Measurements from ENCODE around the gene TIFAB. TPM values are rescaled to one million over a fixed set of nuclear protein-coding genes. Genes with fewer than 3 reads are reported as not detected.
A peak's percentile ranks its signal among the peaks of the same experiment; 100 is the strongest.

TIFAB gene
- total RNA-seq, 1 donor from 2014 or later: not detected

GRCh38 chr5:135398855-135399793 lies 53.0 kb downstream of the TIFAB start, which contains the start of gene MACROH2A1:
Gene MACROH2A1, minus strand, starts transcription at chr5:135399231. Its CDS starts 10,138 bp downstream, at chr5:135389093.
- Histone ChIP-seq H3K4me3 (ENCODE audit: low read depth, low read length) (peak within 1 kb of the TSS; percentile 75), H3K27me3 (ENCODE audit: control insufficient read depth, insufficient read depth, low read length) (no peaks in the 10 kb centered on the region), H3K36me3 (ENCODE audit: control insufficient read depth, insufficient read depth, low read length) (no peaks in the 10 kb centered on the region)
- no peak for FAIRE-seq
- TF ChIP-seq CTCF (IDR thresholded peaks at IDR 0.05; ENCODE audit: insufficient read depth, low read length, severe bottlenecking): no peak
- peak; percentile 51 for DNase-seq (ENCODE audit: low read depth)

GRCh38 chr5:135398160-135398854 lies 53.8 kb downstream of the TIFAB start:
- DNase-seq (ENCODE audit: low read depth): peak; percentile 37
- no peak for FAIRE-seq
- H3K4me3 ChIP-seq (ENCODE audit: low read depth, low read length): peak overlapping the region; percentile 75
- H3K27me3 ChIP-seq (ENCODE audit: control insufficient read depth, insufficient read depth, low read length): no peaks in the 10 kb centered on the region
- H3K36me3 ChIP-seq (ENCODE audit: control insufficient read depth, insufficient read depth, low read length): peaks cover 2% of the 10 kb centered on the region
- TF ChIP-seq CTCF (IDR thresholded peaks at IDR 0.05; ENCODE audit: insufficient read depth, low read length, severe bottlenecking): no peak

Other genes starting within 250 kb of the TIFAB start
- 235 and 257 TPM in 2 replicates for gene MACROH2A1, start 53.1 kb downstream of the TIFAB start, total RNA-seq
- gene DCANP1, start 5.0 kb downstream of the TIFAB start, total RNA-seq: not detected in 2 replicates
- not detected in 2 replicates for gene NEUROG1, start 83.6 kb upstream of the TIFAB start, total RNA-seq
- 0.26 and 1.3 TPM in 2 replicates for gene CXCL14, start 126.6 kb upstream of the TIFAB start, total RNA-seq